MCF 10A (cell line): ENCODE results near the gene GRK3. TPM values are rescaled to one million over a fixed set of nuclear protein-coding genes. Genes with fewer than 3 reads are reported as not detected.

Experiments used
- BruUV-seq: library from RNA; stranded (reverse); fragments of 400-500 nt; replicated peaks from 2 replicates; lab custom pipeline; 2021; lab: Mats Ljungman, UMichigan
- CTCF ChIA-PET: fragments of 300-600 bp; sonication (Branson Sonifier 250); formaldehyde crosslinking; extraction: SDS; loops from one replicate; lab custom pipeline; 2021; ENCODE audit warnings: antibody characterized with exemption, inconsistent platforms; lab: Yijun Ruan, JAX
- POLR2A ChIA-PET: fragments of 300-600, 350-650 bp; sonication (Branson Sonifier 250); formaldehyde crosslinking; extraction: SDS; loops from one replicate; lab custom pipeline; 2020; ENCODE audit warnings: antibody characterized with exemption, inconsistent platforms; lab: Yijun Ruan, JAX
- DNase-seq: peaks from one replicate; pipeline ENCODE4 v3.0.0-alpha.2; 2018; ENCODE audit not compliant: unreplicated experiment
- H3K27ac Mint-ChIP-seq: one replicate; pipeline ENCODE4 v1.8.0; 2022; ENCODE audit warnings: mild to moderate bottlenecking, low read depth, mixed read lengths; ENCODE audit not compliant: unreplicated experiment
- H3K27me3 Mint-ChIP-seq: one replicate; pipeline ENCODE4 v1.8.0; 2022; ENCODE audit warnings: mixed read lengths; ENCODE audit not compliant: insufficient read depth, unreplicated experiment
- H3K36me3 Mint-ChIP-seq: one replicate; pipeline ENCODE4 v1.8.0; 2022; ENCODE audit warnings: mild to moderate bottlenecking, moderate library complexity, mixed read lengths; ENCODE audit not compliant: insufficient read depth, unreplicated experiment
- H3K4me1 Mint-ChIP-seq: one replicate; pipeline ENCODE4 v1.8.0; 2022; ENCODE audit warnings: mixed read lengths; ENCODE audit not compliant: insufficient read depth, unreplicated experiment
- H3K4me3 Mint-ChIP-seq: one replicate; pipeline ENCODE4 v1.8.0; 2022; ENCODE audit warnings: mild to moderate bottlenecking, moderate library complexity, mixed read lengths; ENCODE audit not compliant: unreplicated experiment
- H3K9me3 Mint-ChIP-seq: one replicate; pipeline ENCODE4 v1.8.0; 2022; ENCODE audit warnings: mixed read lengths; ENCODE audit not compliant: unreplicated experiment
- CTCF ChIP-seq: fragments of 200-600 bp; IDR thresholded peaks from one replicate; pipeline ENCODE4 v1.8.0; 2022; ENCODE audit warnings: antibody characterized with exemption, mild to moderate bottlenecking; ENCODE audit not compliant: unreplicated experiment
- intact Hi-C: fragments of 100-400 bp; cut with micrococcal nuclease; formaldehyde crosslinking; loops from 2 replicates; pipeline ENCODE4 v1.14.1; 2022
- total RNA-seq: library from RNA; stranded (reverse); gene quantifications from 2 replicates; pipeline ENCODE4 v1.2.3, GENCODE V29; 2022

Gene GRK3
- total RNA-seq, 1 experiment from 2014 or later = 7.9 TPM

- TF ChIP-seq CTCF = no peak
- ChIA-PET POLR2A (interaction anchor here (0.6 to 2.0 kb wide), 3 partner anchors 13 to 159 kb away, joined by 3 to 10 read pairs (median 7); no protein-coding TSS in a partner anchor), CTCF (interaction anchor here (0.7 to 1.2 kb wide), 2 partner anchors 205 to 698 kb away, joined by 3 read pairs; no protein-coding TSS in a partner anchor)
- intact Hi-C loops = no loop called here
- no TSS peak for BruUV-seq
- no peaks in the 10 kb centered on the region for H3K9me3 Mint-ChIP-seq
- DNase-seq = peak; percentile 89
- H3K27me3 Mint-ChIP-seq = no peaks in the 10 kb centered on the region
- peak overlapping the region; percentile 28 for H3K4me3 Mint-ChIP-seq
- no peaks in the 10 kb centered on the region for H3K36me3 Mint-ChIP-seq
- peaks cover 23% of the 10 kb centered on the region for H3K4me1 Mint-ChIP-seq
- H3K27ac Mint-ChIP-seq = peak overlapping the region; percentile 33
Observed at GRCh38 chr22:25668437-25668836, 104.0 kb downstream of the GRK3 start.

- intact Hi-C loops = no loop called here
- Mint-ChIP-seq H3K9me3 (no peaks in the 10 kb centered on the region), H3K27ac (no peak overlapping the region), H3K4me3 (no peak overlapping the region), H3K4me1 (peaks cover 23% of the 10 kb centered on the region), H3K27me3 (no peaks in the 10 kb centered on the region), H3K36me3 (no peaks in the 10 kb centered on the region)
- ChIA-PET POLR2A (interaction anchor here (0.6 to 1.6 kb wide), 2 partner anchors 160 to 282 kb away, joined by 4 to 7 read pairs; no protein-coding TSS in a partner anchor), CTCF (interaction anchor here (0.7 to 1.2 kb wide), 3 partner anchors 12 to 697 kb away, joined by 3 to 4 read pairs (median 3); no protein-coding TSS in a partner anchor)
- DNase-seq = no peak
- no TSS peak for BruUV-seq
- no peak for TF ChIP-seq CTCF
Observed at GRCh38 chr22:25669253-25670069, 105.0 kb downstream of the GRK3 start.

- H3K36me3 Mint-ChIP-seq = no peaks in the 10 kb centered on the region
- POLR2A ChIA-PET = no interaction called here
- no peak for DNase-seq
- peaks cover 23% of the 10 kb centered on the region for H3K4me1 Mint-ChIP-seq
- H3K27me3 Mint-ChIP-seq = no peaks in the 10 kb centered on the region
- no peaks in the 10 kb centered on the region for H3K9me3 Mint-ChIP-seq
- BruUV-seq = no TSS peak
- intact Hi-C loops = no loop called here
- CTCF ChIA-PET = interaction anchor here (0.6 kb wide), 1 partner anchor 832 kb away, joined by 4 read pairs; no protein-coding TSS in a partner anchor
- TF ChIP-seq CTCF = no peak
- no peak overlapping the region for H3K4me3 Mint-ChIP-seq
- no peak overlapping the region for H3K27ac Mint-ChIP-seq
Observed at GRCh38 chr22:25670070-25670461, 105.6 kb downstream of the GRK3 start.

GRCh38 chr22:25672289-25673084, 108.0 kb downstream of the GRK3 start:
- no TSS peak for BruUV-seq
- Mint-ChIP-seq H3K4me1 (peaks cover 18% of the 10 kb centered on the region), H3K9me3 (no peaks in the 10 kb centered on the region), H3K27me3 (no peaks in the 10 kb centered on the region), H3K27ac (no peak overlapping the region), H3K36me3 (no peaks in the 10 kb centered on the region), H3K4me3 (no peak overlapping the region)
- intact Hi-C loops = no loop called here
- DNase-seq = no peak
- TF ChIP-seq CTCF = no peak
- POLR2A ChIA-PET = no interaction called here
- CTCF ChIA-PET = interaction anchor here (0.7 kb wide), 1 partner anchor 108 kb away, joined by 3 read pairs; no protein-coding TSS in a partner anchor
